GM19043 (cell line): ENCODE measurements around the gene MYO16.

Experiments used
- ATAC-seq: cut with Tn5 transposase; IDR thresholded peaks from one replicate; pipeline ENCODE4 v1.9.1; 2021; ENCODE audit warnings: low read depth; ENCODE audit not compliant: unreplicated experiment

The MYO16 gene

DNA sequence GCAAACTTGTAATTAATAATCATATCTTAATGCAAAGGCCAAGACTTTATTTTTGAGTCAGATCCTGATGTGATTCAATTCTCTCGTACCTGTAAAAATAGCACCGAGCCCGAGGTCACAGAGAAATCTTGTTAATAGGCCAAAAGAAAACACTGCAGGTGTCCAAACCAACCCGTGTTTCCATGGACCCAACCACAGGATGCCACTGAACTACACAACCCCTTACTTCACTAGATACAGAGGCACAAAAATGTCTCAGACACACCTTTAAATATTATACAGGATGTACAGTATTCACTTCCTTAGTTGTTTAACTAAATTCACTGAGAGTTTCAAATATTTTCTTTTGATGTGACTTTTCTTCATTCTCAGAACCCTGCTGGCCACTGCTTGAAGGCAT lies 530.9 kb downstream of the MYO16 start:
- ATAC-seq: peak; percentile 51

DNA sequence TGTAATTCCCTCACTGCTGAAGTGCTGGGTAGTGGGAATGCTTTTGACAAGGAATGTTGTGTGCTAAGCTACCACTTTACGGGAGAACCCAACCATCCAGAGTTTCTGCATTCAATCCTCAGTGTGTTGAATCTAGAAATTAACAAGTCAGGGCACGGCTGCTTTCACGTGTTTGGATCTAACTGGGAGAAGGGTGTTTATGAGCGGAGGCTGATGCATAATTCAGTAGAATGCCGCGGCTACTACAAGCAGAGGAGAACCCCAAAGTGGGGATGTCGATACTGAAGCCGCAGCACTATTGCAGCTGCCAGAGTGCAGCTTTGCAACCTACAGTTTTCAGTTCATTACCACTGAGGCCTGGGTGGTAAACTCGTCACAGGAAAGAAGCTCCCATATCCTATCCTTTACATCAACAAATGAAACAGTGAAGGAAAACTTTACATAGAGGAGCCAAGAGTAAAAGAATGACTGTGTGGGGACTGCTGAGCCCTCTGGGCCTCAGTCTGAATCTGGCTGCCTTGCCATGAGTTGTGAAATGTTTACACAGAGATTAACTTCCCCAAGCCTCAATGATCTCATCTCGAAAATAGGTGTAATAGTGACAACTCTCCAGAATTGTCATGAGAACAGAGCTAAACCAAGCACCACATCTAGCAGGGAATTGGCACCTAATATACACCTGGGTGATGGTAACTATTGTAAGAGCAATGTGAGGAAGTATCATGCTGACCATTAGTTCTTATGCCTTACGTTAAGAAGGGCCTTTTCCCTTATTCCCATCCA lies 531.7 kb downstream of the MYO16 start:
- peak; percentile 14 for ATAC-seq

DNA sequence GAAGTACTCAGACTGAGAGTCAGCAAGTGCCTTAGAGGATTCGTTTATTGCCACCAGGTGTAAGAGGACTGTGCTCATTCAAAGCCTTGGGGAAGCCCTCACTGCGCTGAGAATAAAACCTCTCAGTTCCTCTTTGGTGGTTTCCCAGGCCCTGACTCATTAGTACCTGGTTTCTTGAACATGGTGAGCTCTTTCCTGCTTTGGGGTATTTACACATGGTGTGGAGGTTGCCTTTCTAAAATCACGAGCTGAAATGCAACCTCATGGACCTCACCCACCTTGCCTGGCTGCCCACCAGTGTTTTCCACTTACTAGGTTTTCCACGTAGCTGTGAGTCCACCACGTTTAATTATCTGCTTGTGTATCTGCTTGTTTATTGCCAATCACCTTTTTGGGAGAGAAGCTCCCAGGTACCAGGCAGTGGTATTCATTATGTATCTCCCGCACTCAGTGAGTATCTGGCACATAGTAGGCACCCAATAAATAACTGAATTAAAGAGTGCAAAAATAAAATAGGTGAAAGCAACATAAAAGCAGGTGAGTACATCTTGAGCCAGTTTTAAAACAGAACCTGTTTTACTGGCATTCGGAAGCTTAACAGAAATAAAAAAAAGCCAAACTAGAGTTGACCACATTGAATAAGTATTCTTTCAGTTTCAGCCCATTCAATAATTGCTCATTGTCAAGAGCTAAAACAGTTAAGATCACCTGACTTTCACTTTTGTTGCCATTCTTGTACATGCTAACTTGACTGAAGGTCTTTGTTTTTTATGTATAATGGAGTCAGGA lies 533.0 kb downstream of the MYO16 start:
- peak; percentile 67 for ATAC-seq

DNA sequence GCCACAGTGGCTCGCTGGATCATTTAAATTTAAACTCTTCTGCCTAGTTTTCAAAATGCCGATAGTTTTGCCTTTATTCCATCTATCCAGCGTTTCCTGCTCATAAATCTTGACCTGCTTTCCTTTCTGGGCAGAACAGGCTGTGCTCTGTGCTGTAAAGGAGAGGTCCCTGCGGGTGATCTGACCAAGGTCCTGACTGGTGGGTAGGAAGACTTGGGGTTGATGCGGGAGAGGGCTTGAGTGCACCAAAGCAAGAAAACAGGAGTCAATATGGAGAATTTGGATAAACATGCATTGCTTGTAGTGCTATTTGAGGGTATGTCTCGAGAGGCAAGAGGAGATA lies 533.6 kb downstream of the MYO16 start:
- no peak for ATAC-seq

DNA sequence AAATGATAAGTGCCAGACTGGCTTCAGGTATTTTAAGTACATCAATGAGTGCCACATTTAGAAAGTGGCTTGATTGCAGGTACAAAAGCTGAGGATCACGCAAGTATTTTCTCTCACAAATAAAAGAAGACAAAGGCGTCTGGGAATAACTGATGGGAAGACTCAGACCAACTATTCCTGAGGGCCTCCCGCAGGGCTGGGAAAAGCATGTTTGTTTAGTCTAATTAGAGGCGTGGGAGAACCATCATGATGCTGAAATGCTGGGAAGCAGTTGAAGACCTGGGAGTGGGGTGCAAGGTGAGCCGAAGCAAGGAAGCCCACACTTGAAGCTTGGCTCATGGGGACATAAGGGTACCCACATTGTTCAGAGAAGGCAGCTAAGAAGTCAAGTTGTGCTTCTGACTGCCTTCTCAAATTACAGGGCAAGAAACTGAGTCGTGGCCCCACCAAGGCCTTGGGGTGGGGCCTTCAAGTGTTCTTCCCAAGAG lies 536.0 kb downstream of the MYO16 start:
- ATAC-seq: no peak

DNA sequence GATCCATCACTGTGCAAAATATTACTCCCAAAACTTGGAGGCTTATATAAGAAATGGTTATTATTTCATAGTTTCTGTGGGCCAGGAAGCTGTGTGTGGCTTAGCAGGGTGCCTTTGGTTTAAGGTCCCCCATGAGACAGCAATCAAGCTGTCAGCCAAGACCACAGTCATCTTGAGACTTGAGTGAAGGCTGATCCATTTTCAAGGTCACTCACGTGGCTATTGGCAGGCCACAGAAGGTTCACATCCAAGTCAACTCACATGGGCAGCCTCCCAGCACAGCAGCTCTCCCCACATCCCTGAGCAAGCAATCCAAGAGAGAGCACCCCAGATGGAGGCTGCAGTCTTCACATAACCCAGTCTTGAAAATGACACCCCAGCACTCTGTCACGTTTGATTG lies 537.4 kb downstream of the MYO16 start:
- ATAC-seq: peak; percentile 30

DNA sequence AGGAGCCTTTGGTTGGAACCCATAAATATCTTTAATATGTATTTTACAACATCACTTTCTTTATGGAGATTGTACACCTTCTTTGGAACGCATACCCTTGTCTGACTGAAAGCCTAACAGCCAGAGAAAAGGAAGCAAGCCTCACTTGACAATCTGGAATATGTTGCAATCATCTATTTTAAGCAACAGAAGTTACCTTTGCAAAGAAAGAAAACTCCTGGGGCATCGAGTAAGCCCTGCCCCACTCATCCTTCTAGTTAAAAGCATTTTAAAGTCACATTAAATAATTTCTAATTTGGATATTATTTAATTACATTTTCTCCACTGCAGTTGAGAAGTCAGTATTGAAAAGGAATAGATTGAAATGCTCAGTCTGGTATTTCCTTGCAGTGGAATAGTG lies 542.7 kb downstream of the MYO16 start:
- no peak for ATAC-seq

DNA sequence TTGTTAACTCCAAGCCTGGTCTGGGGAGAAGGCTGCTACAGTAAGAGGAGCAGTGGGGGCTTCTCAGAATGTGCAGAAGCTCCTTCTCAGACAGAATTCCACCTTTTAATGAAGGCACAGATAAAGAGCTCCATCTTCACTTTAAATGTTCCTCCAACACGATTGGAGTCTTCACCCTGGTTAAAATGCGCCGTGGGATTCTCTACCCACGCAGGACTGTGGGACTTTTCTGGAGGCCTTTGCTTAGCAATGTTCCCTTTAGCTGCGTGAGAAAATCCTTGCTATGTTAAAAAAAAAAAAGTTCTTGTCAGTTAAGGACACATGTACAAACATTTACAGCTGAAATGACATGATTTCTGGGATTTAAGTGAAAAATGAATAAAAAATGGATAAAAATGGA lies 546.3 kb downstream of the MYO16 start:
- no peak for ATAC-seq

DNA sequence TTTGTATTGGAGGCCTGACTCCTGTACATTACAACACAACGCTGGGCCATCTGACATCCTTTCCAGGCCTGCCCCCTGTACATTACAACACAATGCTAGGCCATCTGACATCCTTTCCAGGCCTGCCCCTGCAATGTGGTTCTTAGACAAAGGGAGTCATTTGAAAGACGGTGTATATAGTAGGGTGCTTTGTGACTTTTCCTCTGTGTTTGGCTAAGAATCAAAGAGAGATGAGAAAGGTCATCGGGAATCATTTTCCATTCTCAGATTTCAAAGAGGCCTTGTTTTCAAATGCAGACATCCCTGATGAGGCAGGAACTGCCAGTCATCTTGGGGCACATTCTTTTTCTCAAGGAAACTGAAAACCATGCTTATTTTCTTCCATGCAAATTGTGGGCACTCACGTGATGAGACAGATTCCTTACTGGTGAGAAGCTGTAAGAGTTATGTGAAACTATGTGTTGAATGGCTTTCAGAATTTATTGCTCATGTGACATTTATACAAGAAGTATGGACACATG lies 551.6 kb downstream of the MYO16 start:
- ATAC-seq: no peak

DNA sequence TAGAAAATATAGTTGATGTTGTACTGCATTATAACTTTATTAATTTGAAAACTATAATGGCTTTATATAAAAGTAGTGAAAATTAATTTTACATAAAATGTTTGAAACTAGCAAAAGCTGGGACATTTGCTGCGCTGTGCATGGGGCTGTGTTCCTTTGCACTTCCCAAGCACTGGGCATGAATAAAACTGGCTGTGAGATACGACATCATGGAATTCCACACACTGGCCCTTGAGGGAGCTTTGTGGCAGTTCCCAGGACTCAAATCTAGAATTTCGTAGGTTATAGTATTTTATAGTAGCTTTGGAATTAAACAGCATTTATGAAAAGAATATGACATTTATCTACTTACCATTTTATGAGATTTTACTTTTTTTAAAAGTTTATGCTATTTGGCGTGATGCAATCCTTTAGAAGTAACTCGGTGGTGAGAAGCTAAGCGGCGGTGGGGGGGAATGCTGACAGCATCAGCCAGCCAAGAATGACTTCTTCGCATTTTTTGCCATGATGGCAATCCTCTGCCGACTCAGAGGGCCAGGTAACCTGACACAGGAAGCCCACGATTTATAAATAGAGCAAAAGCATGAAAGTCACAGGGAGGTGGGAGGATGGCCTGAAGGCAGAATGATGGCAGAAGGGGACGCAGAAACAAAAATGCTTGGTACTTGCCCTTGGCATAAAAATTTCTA lies 553.5 kb downstream of the MYO16 start:
- no peak for ATAC-seq

DNA sequence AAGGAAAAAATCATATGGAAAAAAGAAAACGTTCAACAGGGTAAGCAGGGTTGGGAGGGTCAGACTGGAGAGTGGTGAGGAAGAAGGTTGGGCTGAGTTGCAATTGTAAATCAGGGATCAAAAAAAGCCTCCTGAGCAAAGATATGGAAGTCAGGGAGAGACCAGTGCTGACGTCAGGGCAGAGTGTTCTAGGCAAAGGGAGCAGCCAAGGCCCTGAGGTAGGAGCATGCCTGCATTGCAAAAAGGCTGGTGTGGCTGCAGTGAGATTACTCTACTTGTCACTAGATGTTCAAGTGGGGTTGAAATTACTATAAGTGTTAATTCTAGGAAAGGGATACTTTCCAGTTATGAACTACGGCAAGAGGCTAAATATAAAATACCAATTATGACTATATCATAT lies 562.0 kb downstream of the MYO16 start:
- ATAC-seq: no peak

DNA sequence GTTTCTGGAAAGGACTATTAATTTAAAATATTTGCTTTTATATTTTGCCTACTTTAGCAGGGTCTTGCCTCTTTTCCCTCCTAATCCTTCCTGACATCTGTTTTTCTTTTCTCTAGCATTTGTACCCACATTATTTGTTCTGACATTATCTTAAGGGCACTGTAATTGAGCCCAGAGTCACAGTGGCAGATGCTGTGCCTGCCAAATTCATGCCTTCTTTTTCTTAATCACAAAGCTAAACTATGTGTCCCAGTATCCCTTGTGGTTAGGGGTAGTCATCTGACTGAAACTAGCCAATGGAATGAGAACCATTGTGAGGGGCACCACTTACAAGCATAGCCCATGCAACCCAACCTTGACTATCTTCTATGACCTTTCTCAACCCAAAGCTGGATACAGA lies 562.9 kb downstream of the MYO16 start:
- ATAC-seq: no peak

DNA sequence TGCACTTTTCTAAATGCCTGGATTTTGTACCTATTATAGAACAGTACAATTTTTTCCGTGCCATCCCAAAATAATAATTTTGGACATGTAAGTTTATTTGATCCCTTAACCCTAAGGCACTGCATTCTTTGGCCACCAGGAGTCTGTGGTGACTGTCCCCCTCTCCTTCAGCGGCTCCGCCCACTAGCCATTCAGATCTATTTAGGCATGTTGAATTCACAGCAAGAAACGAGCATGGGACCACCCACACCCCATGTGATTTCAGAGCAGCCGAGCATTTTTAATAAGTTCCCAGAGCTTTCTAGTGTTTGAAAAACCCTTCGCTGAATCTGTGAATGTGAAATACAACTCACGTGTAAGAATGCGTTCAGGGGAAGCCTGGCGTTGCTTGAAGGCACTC lies 567.5 kb downstream of the MYO16 start:
- ATAC-seq: no peak

DNA sequence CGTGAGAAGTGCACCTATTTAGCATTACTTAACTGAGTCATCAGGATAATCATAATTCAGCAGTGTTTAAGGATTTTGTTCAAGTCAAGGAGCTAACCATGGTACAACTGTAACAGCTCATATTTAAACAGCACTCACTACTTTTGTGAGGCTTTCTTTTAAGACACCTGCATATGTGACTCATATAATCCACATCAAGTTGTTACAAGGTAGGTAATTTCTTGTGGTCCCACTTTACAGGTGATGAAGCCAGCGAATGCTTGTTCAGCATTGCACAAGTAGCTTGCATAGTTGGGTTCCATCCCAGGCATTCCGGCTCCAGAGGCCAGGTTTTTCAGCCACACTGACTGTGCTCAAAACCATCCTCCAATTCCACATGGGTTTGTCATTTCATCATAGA lies 569.2 kb downstream of the MYO16 start:
- ATAC-seq: no peak

DNA sequence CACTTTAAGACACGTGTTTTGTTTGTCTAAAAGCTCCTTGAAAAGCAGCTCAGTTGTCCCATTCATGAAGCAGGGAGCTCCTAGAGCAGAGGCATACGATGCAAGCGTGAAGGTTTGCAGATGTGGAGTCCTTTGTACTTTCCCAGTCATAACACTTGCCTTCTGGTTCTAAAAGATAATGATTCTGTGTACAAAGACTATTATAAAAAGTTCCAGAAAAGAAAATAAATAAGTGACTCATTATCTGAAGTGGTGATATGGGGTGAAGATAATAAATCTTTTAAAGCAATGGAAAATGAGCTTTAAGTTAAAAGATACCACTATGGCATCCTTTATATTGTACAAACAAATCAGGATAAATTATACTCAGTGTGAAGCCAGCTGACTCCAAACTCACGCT lies 569.9 kb downstream of the MYO16 start:
- ATAC-seq: no peak

DNA sequence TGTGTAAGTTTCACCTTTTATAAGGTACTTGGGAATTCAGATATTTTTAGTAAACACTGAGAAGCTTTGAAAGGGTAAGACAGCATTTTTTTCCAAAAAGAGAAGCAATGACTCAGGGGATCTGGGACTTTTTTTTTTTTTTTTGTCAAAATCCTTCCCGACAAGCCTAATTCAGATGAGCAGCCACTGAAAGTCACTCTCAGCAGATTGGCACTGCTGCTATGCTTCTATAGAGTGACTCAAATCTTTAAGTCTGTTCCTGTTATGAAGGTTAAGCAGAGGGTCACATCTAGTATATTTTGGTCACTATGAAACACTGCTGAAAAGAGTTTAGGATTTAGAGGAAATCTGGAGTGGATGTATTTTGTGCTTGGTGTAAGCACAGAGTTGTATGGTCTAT lies 571.1 kb downstream of the MYO16 start:
- no peak for ATAC-seq

DNA sequence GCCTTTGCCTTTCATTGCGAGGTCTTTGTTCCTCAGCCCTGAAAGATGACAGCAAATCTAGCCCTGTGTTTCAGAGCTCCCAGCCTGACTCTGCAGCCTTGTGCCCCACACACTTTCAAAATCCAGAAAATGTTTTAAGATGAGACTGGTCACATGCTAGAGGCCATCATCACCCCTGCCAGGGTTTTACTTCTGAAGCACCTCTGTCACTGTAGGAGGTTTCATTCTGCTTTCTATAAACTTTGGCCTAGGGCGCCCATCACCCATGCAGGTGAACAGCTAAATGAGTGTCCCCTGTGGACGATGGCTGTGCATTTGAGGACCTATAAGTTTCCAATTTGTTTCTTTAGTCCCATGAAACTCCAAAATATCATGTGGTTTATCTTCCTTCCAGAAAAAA lies 574.2 kb downstream of the MYO16 start:
- ATAC-seq: no peak

DNA sequence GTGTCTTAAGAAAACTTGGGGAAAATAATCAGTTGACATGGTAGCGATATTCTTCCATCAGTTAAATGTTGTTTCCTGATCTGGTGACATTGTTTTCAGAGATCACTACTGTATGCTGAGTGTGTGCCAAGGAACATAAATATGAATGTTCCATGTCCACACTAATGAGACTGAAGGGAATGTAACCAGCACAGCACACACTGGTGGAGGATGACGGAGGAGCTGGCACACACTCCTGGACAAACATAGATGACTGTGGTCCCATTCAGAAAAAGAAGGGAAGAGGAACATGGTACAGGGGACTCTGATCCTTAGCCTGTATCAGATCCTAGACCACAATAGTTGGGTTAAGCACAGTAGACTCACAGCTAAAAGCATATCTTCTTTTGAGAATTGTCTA lies 574.8 kb downstream of the MYO16 start:
- ATAC-seq: no peak

DNA sequence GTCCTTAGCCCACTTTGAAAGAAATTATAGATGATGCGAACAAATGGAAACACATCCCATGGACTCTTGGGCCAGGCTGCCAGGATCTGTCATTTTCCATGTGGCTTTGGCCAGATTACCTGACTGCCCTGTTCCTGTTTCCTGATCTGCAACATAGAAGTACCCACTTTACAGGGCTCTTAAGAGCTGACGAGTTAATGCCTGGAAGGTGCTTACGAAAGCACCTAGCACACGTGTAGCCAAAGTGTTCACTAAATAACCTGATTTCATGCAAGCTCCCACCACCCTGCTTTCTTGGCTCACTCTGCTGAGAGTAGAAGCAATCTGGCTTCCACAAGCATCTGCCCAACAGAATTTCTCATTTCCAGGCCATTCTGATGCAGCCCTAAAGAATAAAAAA lies 575.2 kb downstream of the MYO16 start:
- ATAC-seq: no peak

DNA sequence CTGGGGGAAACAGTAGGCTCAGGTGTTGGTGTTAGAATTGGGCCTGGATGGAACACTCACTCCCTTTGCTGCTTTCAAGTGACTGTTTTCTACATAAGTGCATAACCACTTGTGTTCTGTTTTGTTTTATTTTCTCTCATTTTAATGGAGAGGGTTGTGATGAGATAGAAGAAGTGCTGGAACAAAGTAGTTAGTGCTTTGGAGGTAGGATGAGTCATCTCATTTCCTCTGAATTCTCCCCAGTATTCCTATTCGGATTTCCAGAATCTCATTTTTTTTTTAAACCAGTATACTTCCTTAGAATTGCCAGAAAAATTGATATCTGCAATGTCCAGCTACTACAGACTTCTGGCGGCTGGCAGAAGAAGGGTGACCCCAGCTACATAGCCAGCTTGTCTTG lies 575.9 kb downstream of the MYO16 start:
- no peak for ATAC-seq

DNA sequence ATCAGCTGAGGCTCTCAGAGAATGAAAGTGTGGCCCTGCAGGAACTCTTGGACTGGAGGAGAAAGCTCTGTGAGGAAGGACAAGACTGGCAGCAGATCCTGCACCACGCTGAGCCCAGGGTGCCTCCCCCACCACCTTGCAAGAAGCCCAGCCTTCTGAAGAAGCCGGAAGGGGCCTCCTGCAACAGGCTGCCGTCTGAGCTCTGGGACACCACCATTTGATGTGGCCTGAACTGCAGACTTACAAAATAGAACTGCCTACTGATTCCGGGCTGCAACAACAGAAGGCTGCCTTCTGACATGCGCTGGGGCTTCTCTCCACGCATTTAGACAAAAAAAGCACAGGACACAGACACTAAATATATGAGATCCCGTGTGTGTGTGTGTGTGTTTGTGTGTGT lies 577.2 kb downstream of the MYO16 start:
- ATAC-seq: no peak
